K562 (cell line): ENCODE measurements around the gene CPT1C. TPM values are rescaled to one million over a fixed set of nuclear protein-coding genes. Genes with fewer than 3 reads are reported as not detected.

Experiments
- CREB3L1 ChIP-seq: fragments of 450-650 bp; IDR thresholded peaks from 2 replicates; pipeline ENCODE4 v1.6.1; 2014; ENCODE audit warnings: low read depth, mild to moderate bottlenecking, moderate library complexity, borderline replicate concordance
- EGR1 ChIP-seq: fragments of 450-650 bp; conservative IDR thresholded peaks from 2 replicates; pipeline ENCODE4 v1.6.1; 2017; ENCODE audit warnings: mild to moderate bottlenecking
- ERF ChIP-seq: fragments of 450-650 bp; formaldehyde crosslinking; IDR thresholded peaks from 2 replicates; pipeline ENCODE4 v1.4.0; 2020; ENCODE audit warnings: mild to moderate bottlenecking, mixed read lengths
- GATA2 ChIP-seq: sonication (generic); formaldehyde crosslinking; IDR thresholded peaks from 2 replicates; pipeline ENCODE4 v1.4.0; 2020; ENCODE audit warnings: mild to moderate bottlenecking, missing genetic modification reagents
- HDAC2 ChIP-seq: fragments of 450-650 bp; IDR thresholded peaks from 2 replicates; pipeline ENCODE4 v1.6.1; 2016; ENCODE audit warnings: mild to moderate bottlenecking
- MAZ ChIP-seq, 2 experiments: fragments of 450-650 bp in 1 of 2; sonication (generic) in 1 of 2; formaldehyde crosslinking; IDR thresholded peaks in 1 of 2; conservative IDR thresholded peaks in 1 of 2; 2 replicates each; pipeline versions ENCODE4 v1.4.0 to v1.5.0; 2020; ENCODE audit warnings: mild to moderate bottlenecking in 1 of 2, missing genetic modification reagents in 1 of 2
- NBN ChIP-seq: fragments of 450-650 bp; IDR thresholded peaks from 2 replicates; pipeline ENCODE4 v1.6.1; 2016; ENCODE audit warnings: low read depth, mild to moderate bottlenecking
- NCOR1 ChIP-seq: fragments of 450-650 bp; IDR thresholded peaks from 2 replicates; pipeline ENCODE4 v1.6.1; 2016; ENCODE audit warnings: mild to moderate bottlenecking, moderate library complexity
- PTRF ChIP-seq: fragments of 450-650 bp; IDR thresholded peaks from 2 replicates; pipeline ENCODE4 v1.6.1; 2016; ENCODE audit warnings: mild to moderate bottlenecking, missing genetic modification characterization, missing compliant biosample characterization
- PURB ChIP-seq: sonication (generic); formaldehyde crosslinking; IDR thresholded peaks from 2 replicates; pipeline ENCODE4 v1.9.0; 2021; ENCODE audit warnings: low read depth, mild to moderate bottlenecking, missing genetic modification reagents
- RBFOX2 ChIP-seq: fragments of 200-400 bp; formaldehyde crosslinking; IDR thresholded peaks from 2 replicates; pipeline ENCODE4 v1.6.1; 2017; ENCODE audit warnings: low read depth, mild to moderate bottlenecking, low read length, moderate library complexity
- RHOXF2B ChIP-seq: fragments of 250-450 bp; sonication (Bioruptor Pico); conservative IDR thresholded peaks from 2 replicates; pipeline ENCODE4 v1.5.1; 2021
- SMAD4 ChIP-seq: fragments of 250-450 bp; sonication (Bioruptor Pico); conservative IDR thresholded peaks from 2 replicates; pipeline ENCODE4 v1.8.0; 2021; ENCODE audit warnings: inconsistent platforms, mild to moderate bottlenecking, moderate library complexity
- TFAP4 ChIP-seq: sonication (generic); formaldehyde crosslinking; IDR thresholded peaks from 2 replicates; pipeline ENCODE4 v1.8.0; 2022; ENCODE audit warnings: missing genetic modification reagents, mild to moderate bottlenecking, moderate library complexity, borderline replicate concordance
- TOE1 ChIP-seq, 2 experiments: fragments of 450-650 bp in 1 of 2; sonication (generic) in 1 of 2; formaldehyde crosslinking in 1 of 2; IDR thresholded peaks; 2 replicates each; pipeline versions ENCODE4 v1.7.1 to v1.8.0; 2016 to 2022; ENCODE audit warnings: borderline replicate concordance in 2 of 2, mild to moderate bottlenecking in 2 of 2, antibody characterized with exemption in 1 of 2, inconsistent platforms in 1 of 2, low read depth in 1 of 2, missing genetic modification reagents in 1 of 2, moderate library complexity in 1 of 2
- UBTF ChIP-seq, 2 experiments: IDR thresholded peaks; 2 replicates each; pipeline ENCODE4 v1.6.1; 2012; ENCODE audit warnings: improper control_type of control experiment in 2 of 2, low read depth in 2 of 2, low read length in 2 of 2, borderline replicate concordance in 1 of 2
- ZFP36 ChIP-seq: fragments of 150-350 bp; IDR thresholded peaks from 2 replicates; pipeline ENCODE4 v1.6.1; 2018; ENCODE audit warnings: low read length, low read depth; ENCODE audit not compliant: partially characterized antibody
- ZNF785 ChIP-seq: fragments of 250-450 bp; sonication (Bioruptor Pico); IDR thresholded peaks from 2 replicates; pipeline ENCODE4 v1.4.0; 2020; ENCODE audit warnings: mild to moderate bottlenecking
- polyA plus RNA-seq, 8 experiments: library from polyadenylated mRNA; depleted of rRNA in 4 of 8; stranded (reverse) in 5 of 8; unstranded in 3 of 8; fragments of >200 nt; fragmentation: Nextera tagmentation in 2 of 8; fragmentation: Illumina TruSeq in 1 of 8; extraction: Ambion mirVana in 2 of 8; extraction: Trizol in 1 of 8; gene quantifications; 2 replicates each; pipeline versions ENCODE4 v1.2.1 to v1.2.3, GENCODE V29; 2011 to 2014; ENCODE audit warnings: inconsistent platforms in 1 of 8, missing spikeins in 1 of 8
- total RNA-seq, 7 experiments: library from RNA; depleted of rRNA in 6 of 7; stranded (reverse); fragments of >200 nt in 6 of 7; fragmentation: Illumina TruSeq in 2 of 7; extraction: Trizol in 2 of 7; gene quantifications; 2 replicates each; pipeline versions ENCODE4 v1.2.1 to v1.2.3, GENCODE V29; 2011 to 2021; ENCODE audit warnings: low replicate concordance in 1 of 7

Gene CPT1C
- total and polyA plus RNA-seq, 9 of the 15 experiments (the other 6 are each of a cell fraction or from before 2014, with no cell fraction given), result 1.9 to 12.3 (median 3.0) TPM

GRCh38 chr19:49676136-49676783, 14.7 kb upstream of the CPT1C start (continued):
- TF ChIP-seq CREB3L1 (0 out of 2 replicates have a peak, but pooled peaks have one; percentile 13), HDAC2 (peak; percentile 98), ZFP36 (peak; percentile 100), TOE1 (IDR thresholded peaks at IDR 0.05; ENCODE audit: borderline replicate concordance) (peak; percentile 98), TOE1 (CRISPR knock-in tag; IDR thresholded peaks at IDR 0.05; ENCODE audit: borderline replicate concordance, low read depth) (no peak), GATA2 (CRISPR knock-in tag) (no peak), PURB (CRISPR knock-in tag) (no peak), RBFOX2 (peak; percentile 53), ZNF785 (CRISPR knock-in tag) (no peak), SMAD4 (CRISPR knock-in tag) (0 out of 2 replicates have a peak, but pooled peaks have one; percentile 33), RHOXF2B (CRISPR knock-in tag) (no peak), ERF (CRISPR knock-in tag) (no peak), UBTF (IDR thresholded peaks at IDR 0.05; ENCODE audit: borderline replicate concordance in 1 of 2, low read depth in 2 of 2, low read length in 2 of 2) (no peak), TFAP4 (no peak), EGR1 (peak; percentile 74), MAZ (CRISPR knock-in tag; conservative IDR thresholded peaks at IDR 0.05 in 1 of 2, IDR thresholded peaks at IDR 0.05 in 1 of 2) (peak in 1 of 2 experiments; percentile 23; a peak in 1 of 4 replicates), PTRF (no peak), NBN (peak; percentile 86), NCOR1 (no peak)
